Esophagus squamous epithelium (tissue), 4 donors: ENCODE results near the gene UBL3.

Experiments used
- CTCF ChIP-seq, 6 experiments: fragments of 450-650 bp in 4 of 6; fragments of 200-600 bp in 2 of 6; sonication (generic) in 2 of 6; IDR thresholded peaks; one replicate each; pipeline ENCODE4 v1.5.1; 2016 to 2019; ENCODE audit warnings: antibody characterized with exemption in 6 of 6, mild to moderate bottlenecking in 4 of 6, moderate library complexity in 4 of 6
- POLR2A ChIP-seq, 4 donors: fragments of 450-650 bp; IDR thresholded peaks; one replicate each; pipeline ENCODE4 v1.6.1; 2017; ENCODE audit warnings: antibody characterized with exemption in 4 of 4, mild to moderate bottlenecking in 4 of 4, moderate library complexity in 3 of 4

DNA sequence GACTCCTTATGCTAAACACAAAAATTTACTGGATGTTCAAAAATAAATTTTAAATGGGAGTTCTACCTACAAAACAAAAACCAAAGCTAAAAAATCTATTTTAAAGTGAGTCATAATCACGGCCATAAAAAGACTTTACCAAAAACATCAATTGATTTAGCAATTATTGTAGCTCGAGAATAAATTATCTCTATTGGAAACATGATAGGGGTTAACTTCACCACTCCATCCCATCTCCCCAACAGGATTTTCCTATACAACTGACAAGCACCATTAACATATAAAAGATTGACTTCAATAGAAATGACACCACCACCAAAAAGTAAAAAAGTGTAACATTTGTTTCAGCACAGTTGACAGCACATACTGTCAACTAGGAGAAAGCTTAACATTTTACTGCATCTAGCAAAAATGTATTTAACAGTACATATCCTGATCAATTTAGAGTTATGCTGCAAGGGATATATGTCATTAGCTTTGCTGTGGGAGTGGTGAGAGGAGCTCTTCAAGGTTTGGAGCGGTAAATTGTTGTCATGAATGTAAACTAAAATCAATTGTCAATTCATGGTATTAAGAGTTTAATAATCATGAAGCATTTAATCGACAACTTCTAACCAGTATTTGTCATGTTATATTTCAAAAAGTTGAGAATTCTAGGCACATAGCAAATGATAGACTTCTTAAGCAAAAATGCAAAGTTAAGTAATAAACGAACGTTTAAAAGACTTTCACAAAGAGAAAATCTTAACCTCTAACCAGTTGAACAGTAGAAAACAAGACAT is 3.8 kb downstream of the UBL3 start:
- TF ChIP-seq CTCF (IDR thresholded peaks at IDR 0.05) (no peak), POLR2A (IDR thresholded peaks at IDR 0.05) (no peak)
